Measurements from ENCODE around the gene MAPK12.

GRCh38 chr22:50246242-50247175, 15.0 kb downstream of the MAPK12 start:
- TF ChIP-seq POLR2A (IDR thresholded peaks at IDR 0.05) (no peak), CTCF (IDR thresholded peaks at IDR 0.05) (no peak)

Measured in thyroid gland (tissue), 4 donors.